ENCODE data around the gene PAX5. TPM values are rescaled to one million over a fixed set of nuclear protein-coding genes. Genes with fewer than 3 reads are reported as not detected.

The PAX5 gene
- total RNA-seq, 4 donors from 2014 or later: under 0.01 to 0.29 TPM; not detected in 2

GRCh38 chr9:36911601-36912412 is 122.3 kb downstream of the PAX5 start:
- Histone ChIP-seq H3K27me3 (peaks cover 0 to 82% (median 0%) of the 10 kb centered on the region in 4 donors), H3K4me1 (no peaks in the 10 kb centered on the region), H3K27ac (no peak overlapping the region), H3K36me3 (no peaks in the 10 kb centered on the region), H3K9me3 (no peaks in the 10 kb centered on the region), H3K4me3 (no peak overlapping the region)
- intact Hi-C loops (cut with DNase I): no loop called here
- no peak for DNase-seq
- TF ChIP-seq CTCF (IDR thresholded peaks at IDR 0.05): no peak
- no peak for TF ChIP-seq POLR2A (IDR thresholded peaks at IDR 0.05)
- WGBS, 2 donors: 76 to 80% methylated on average over 1 to 9 of the region's 12 CpGs

GRCh38 chr9:36911037-36911436 is 123.0 kb downstream of the PAX5 start:
- no peak for DNase-seq
- no peaks in the 10 kb centered on the region for H3K36me3 ChIP-seq
- H3K9me3 ChIP-seq: no peaks in the 10 kb centered on the region
- no peaks in the 10 kb centered on the region for H3K4me1 ChIP-seq
- H3K4me3 ChIP-seq: no peak overlapping the region
- intact Hi-C loops (cut with DNase I): no loop called here
- peaks cover 0 to 90% (median 0%) of the 10 kb centered on the region in 4 donors for H3K27me3 ChIP-seq
- no peak overlapping the region for H3K27ac ChIP-seq
- TF ChIP-seq CTCF (IDR thresholded peaks at IDR 0.05): no peak
- TF ChIP-seq POLR2A (IDR thresholded peaks at IDR 0.05): no peak
- WGBS, 2 donors: 68 to 77% methylated on average over 5 of the region's 6 CpGs

- WGBS, 2 donors: 75 to 85% methylated on average over 4 of the region's 6 CpGs
- Histone ChIP-seq H3K36me3 (no peaks in the 10 kb centered on the region), H3K27me3 (peaks cover 0 to 71% (median 0%) of the 10 kb centered on the region in 4 donors), H3K4me1 (no peaks in the 10 kb centered on the region), H3K27ac (no peak overlapping the region), H3K9me3 (no peaks in the 10 kb centered on the region), H3K4me3 (no peak overlapping the region)
- TF ChIP-seq CTCF (IDR thresholded peaks at IDR 0.05): no peak
- no peak for TF ChIP-seq POLR2A (IDR thresholded peaks at IDR 0.05)
- intact Hi-C loops (cut with DNase I): loop anchor here (10.0 kb wide), 1 partner anchor 62 kb away; no protein-coding TSS in a partner anchor
- DNase-seq: no peak
Measured at GRCh38 chr9:36906492-36906891, 127.6 kb downstream of the PAX5 start.

GRCh38 chr9:36905101-36906066 is 128.7 kb downstream of the PAX5 start:
- TF ChIP-seq CTCF (IDR thresholded peaks at IDR 0.05): peak in 1 of 6 experiments; percentile 20
- no peak for TF ChIP-seq POLR2A (IDR thresholded peaks at IDR 0.05)
- intact Hi-C loops (cut with DNase I): loop anchor here (10.0 kb wide), 1 partner anchor 61 kb away; no protein-coding TSS in a partner anchor
- Histone ChIP-seq H3K36me3 (no peaks in the 10 kb centered on the region), H3K27me3 (peaks cover 0 to 71% (median 0%) of the 10 kb centered on the region in 4 donors), H3K9me3 (no peaks in the 10 kb centered on the region), H3K4me1 (no peaks in the 10 kb centered on the region), H3K4me3 (no peak overlapping the region), H3K27ac (no peak overlapping the region)
- WGBS, 2 donors: 65 to 70% methylated on average over 8 of the region's 10 CpGs
- DNase-seq: no peak

Data from esophagus squamous epithelium (tissue), 5 donors.